ENCODE data around the gene TTBK1.

Gene TTBK1

DNA sequence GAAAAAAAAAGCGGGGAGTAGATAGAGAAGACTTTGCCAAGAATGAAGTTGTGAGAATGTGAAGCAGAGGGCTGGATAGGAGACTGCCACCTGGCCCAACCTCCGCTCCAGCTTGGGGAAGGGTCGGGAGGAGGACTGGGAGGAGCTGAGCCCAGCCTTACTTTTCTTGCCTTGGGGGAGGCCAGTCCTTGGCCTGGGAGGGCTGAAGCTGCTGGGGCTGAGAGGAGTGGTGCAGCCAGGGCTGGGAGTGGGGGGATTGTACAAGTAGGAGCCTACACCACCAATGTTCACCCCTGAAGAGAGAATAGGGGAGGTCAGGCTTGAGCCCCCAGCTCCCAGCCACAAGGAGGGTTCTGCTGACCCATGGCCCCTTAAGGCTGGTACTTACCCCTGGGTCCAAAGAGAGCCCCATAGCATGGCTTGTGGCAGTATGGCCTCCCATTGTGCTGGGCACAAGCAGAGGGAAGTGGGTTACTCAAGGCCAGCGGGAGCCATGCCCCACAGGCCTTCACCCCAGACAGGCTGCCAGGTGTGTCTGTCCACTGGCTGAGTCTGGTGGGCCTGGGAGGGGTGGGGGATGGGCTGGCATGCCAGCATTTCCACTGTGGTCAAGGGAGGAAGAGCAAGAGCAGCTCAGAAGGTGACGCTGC lies 64.3 kb downstream of the TTBK1 start:
- no peak for DNase-seq

- no peak for DNase-seq
These were observed 65.1 kb downstream of the TTBK1 start, which contains the start of gene CRIP3 for GRCh38 chr6:43308101-43308989. Gene CRIP3, minus strand, starts transcription at chr6:43308826. Its CDS starts 34 bp downstream, at chr6:43308792.

GRCh38 chr6:43308990-43309477 lies 65.8 kb downstream of the TTBK1 start:
- no peak for DNase-seq

GRCh38 chr6:43310134-43310533 lies 66.9 kb downstream of the TTBK1 start:
- peak; percentile 30 to 43 for DNase-seq

DNA sequence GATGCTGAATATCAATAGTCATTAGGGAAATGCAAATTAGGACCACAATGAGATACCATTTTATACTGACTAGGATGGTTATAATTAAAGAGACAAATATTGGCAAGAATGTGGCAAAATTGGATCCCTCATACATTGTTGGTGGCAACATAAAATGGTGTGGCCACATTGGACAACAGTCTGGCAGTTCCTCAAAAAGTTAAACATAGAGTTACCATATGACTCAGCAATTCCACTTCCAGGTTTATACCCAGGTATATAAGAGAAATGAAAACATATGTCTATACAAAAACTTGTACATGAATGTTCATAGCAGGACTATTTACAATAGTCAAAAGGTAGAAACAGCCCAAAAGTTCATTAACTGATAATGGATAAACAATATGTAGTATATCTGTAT lies 67.3 kb downstream of the TTBK1 start:
- peak in 1 of 2 donors; percentile 25 for DNase-seq

DNA sequence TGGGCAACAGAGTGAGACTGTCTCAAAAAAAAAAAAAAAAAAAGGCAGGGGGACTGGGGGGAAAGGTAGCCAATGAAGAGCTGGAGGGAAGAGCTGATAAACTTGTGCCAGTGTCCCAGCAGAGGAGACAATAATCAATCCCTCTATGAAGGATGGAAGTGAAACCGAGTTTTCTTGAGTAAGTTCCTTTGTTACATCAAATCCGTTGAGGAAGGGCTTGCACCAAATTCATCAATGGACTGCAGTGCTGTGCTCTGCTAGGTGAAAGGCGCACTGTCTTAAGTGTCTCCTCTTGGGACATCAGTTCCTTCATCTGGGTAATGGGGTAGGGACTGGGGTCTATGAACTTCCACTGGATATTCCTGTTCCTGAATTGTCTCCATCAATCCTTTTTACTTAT lies 68.4 kb downstream of the TTBK1 start:
- peak; percentile 39 to 58 for DNase-seq

GRCh38 chr6:43313813-43314212 lies 70.5 kb downstream of the TTBK1 start:
- DNase-seq, result no peak

- peak; percentile 19 to 27 for DNase-seq
These were observed 74.7 kb downstream of the TTBK1 start for GRCh38 chr6:43318011-43318410.

DNA sequence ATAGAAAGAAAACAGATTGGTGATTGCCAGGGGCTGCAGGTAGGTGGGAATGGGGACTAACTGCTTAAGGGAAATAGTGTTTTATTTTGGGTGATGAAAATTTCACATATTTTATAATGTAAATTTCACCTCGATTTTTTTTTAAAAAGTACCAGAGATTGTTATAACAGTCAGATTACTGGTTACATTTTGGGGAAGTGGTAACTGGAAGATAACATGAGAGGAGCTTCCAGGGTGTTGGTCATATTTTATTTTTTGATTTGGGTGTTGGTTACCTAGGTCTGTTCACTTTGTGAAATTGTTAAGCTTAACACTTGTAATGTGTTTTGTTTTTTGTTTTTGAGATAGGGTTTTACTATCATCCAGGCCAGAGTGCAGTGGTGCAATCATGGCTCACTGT lies 82.6 kb downstream of the TTBK1 start:
- DNase-seq, result no peak

GRCh38 chr6:43328528-43328927 lies 85.2 kb downstream of the TTBK1 start:
- DNase-seq, result no peak

DNA sequence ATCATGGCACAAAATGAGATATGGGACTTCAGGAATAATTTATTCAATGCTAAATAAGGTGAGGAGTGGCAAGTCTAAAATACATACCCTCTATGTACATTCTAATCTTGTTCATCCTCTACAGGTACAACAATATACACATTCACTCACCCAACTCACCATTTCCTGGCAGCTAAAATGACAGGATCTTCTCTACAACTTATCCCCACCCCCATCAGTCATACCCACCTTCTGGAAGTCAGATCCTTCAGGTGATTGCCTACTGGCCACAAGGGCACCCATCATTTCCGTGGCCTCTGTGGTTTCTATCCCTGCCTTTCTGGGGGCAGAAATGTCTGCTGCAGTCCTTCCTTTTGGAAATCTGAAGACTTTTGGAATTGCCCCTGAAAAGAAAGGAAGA lies 88.2 kb downstream of the TTBK1 start:
- DNase-seq, result no peak

DNA sequence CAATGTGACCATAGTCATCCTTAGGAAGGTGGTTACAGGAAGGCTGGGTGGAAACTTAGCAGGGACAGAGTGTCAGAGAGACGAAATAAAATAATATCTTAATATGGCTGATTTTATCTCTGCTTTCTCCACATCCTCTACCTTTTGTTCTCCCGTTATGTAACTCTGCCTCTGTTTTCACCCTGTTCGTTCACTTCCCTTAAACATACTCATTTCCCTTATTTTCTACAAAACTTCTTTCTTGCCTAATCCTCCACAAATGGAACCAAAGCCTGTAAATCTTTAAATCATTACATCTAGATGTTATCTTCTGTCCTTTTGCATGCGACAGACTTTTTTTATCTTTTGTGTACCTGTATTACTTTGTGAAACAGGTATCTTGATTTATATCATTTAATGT lies 88.6 kb downstream of the TTBK1 start:
- DNase-seq, result peak; percentile 55 to 64

GRCh38 chr6:43334466-43335095 lies 91.3 kb downstream of the TTBK1 start:
- peak; percentile 37 to 70 for DNase-seq

GRCh38 chr6:43335469-43335868 lies 92.2 kb downstream of the TTBK1 start:
- DNase-seq, result no peak

DNA sequence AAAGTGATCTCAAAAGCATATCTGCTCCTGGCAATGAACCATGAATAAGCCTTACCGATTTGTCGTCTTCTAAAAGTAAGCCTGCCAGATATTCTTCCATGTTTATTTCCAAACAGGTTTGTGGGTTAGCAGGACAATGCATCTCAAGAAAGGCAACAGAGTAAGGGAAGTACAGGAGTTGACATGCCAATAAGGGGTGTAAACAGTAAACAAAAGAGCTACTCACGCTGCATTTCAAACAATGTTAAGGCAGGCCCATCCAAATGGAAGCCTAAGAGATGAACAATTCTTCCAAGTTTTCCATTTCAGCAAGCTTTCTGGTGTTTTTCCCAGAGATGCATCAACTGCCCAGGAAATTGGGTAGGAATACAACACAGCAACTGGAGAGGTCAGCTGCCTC lies 93.1 kb downstream of the TTBK1 start:
- DNase-seq, result no peak
